SU-DHL-6 (cell line): ENCODE results near the gene FAM114A2.

Source experiments
- H2AFZ ChIP-seq: fragments of 200-600 bp; sonication (generic); 2 replicates; pipeline ENCODE4 v1.6.1; 2014; ENCODE audit warnings: low read depth, mild to moderate bottlenecking, moderate library complexity, mixed read lengths, antibody characterized with exemption, low read length; ENCODE audit not compliant: severe bottlenecking
- H3F3A ChIP-seq: fragments of 200-600 bp; shearing (Covaris generic); 2 replicates; pipeline ENCODE4 v1.6.0; 2016; ENCODE audit warnings: antibody characterized with exemption, mild to moderate bottlenecking; ENCODE audit not compliant: insufficient read depth
- H3K27ac ChIP-seq: fragments of 200-600 bp; sonication (generic); 2 replicates; pipeline ENCODE4 v1.5.1; 2016; ENCODE audit warnings: low read depth, mild to moderate bottlenecking, low read length, moderate library complexity, mixed read lengths
- H3K27me3 ChIP-seq: fragments of 200-600 bp; sonication (generic), shearing (Covaris generic); 2 replicates; pipeline ENCODE4 v1.6.0; 2014; ENCODE audit warnings: mild to moderate bottlenecking, low read length
- H3K36me3 ChIP-seq: fragments of 200-600 bp; sonication (generic); 2 replicates; pipeline ENCODE4 v1.6.1; 2014; ENCODE audit warnings: mild to moderate bottlenecking, low read length, mixed read lengths
- H3K4me2 ChIP-seq: fragments of 300-600, 200-600 bp; shearing (Covaris generic), sonication (generic); 2 replicates; pipeline ENCODE4 v1.6.0; 2014; ENCODE audit warnings: low read length, low read depth, mild to moderate bottlenecking; ENCODE audit not compliant: poor library complexity, severe bottlenecking
- H3K4me3 ChIP-seq: fragments of 200-600 bp; sonication (generic); 2 replicates; pipeline ENCODE4 v1.5.1; 2014; ENCODE audit warnings: antibody characterized with exemption, low read length, mild to moderate bottlenecking, mixed read lengths; ENCODE audit not compliant: insufficient read depth, poor library complexity, severe bottlenecking
- H3K79me2 ChIP-seq: fragments of 200-600 bp; sonication (generic); 2 replicates; pipeline ENCODE4 v1.6.1; 2014; ENCODE audit warnings: mild to moderate bottlenecking, low read length, moderate library complexity; ENCODE audit not compliant: insufficient read depth
- H3K9ac ChIP-seq: fragments of 200-600 bp; sonication (generic); 2 replicates; pipeline ENCODE4 v1.7.0; 2014; ENCODE audit warnings: mild to moderate bottlenecking, low read length
- H3K9me2 ChIP-seq: fragments of 200-600 bp; sonication (generic); replicated peaks from 2 replicates; pipeline ENCODE4 v1.6.1; 2014; ENCODE audit warnings: low read length; ENCODE audit not compliant: insufficient read depth
- H3K9me3 ChIP-seq: fragments of 200-600 bp; sonication (generic); 2 replicates; pipeline ENCODE4 v1.6.1; 2014; ENCODE audit warnings: low read length, mixed read lengths; ENCODE audit not compliant: insufficient read depth
- H4K20me1 ChIP-seq: fragments of 200-600 bp; sonication (generic); 2 replicates; pipeline ENCODE4 v1.6.1; 2014; ENCODE audit warnings: low read depth, mild to moderate bottlenecking, antibody characterized with exemption, low read length, moderate library complexity, mixed read lengths
- CTCF ChIP-seq: fragments of 200-600 bp; sonication (generic); IDR thresholded peaks from one replicate; pipeline ENCODE4 v1.5.1; 2017; ENCODE audit warnings: antibody characterized with exemption, mild to moderate bottlenecking, low read length, moderate library complexity; ENCODE audit not compliant: insufficient read depth, poor library complexity, severe bottlenecking
- EZH2phosphoT487 ChIP-seq: fragments of 200-600 bp; sonication (generic), shearing (Covaris generic); conservative IDR thresholded peaks from 2 replicates; pipeline ENCODE4 v1.6.1; 2018; ENCODE audit warnings: mild to moderate bottlenecking, antibody characterized with exemption, low read length, moderate library complexity, mixed read lengths

Gene FAM114A2

GRCh38 chr5:154038707-154039457, at the start of gene FAM114A2, which contains the start of gene MFAP3:
Gene FAM114A2 (minus strand): TSS chr5:154038910. CDS start chr5:154034953, 3,957 bp downstream.
Gene MFAP3 (plus strand): TSS chr5:154038967. CDS start chr5:154049723, 10,756 bp downstream.
- peak within 1 kb of the TSS; percentile 73 for H3K27ac ChIP-seq
- peak within 1 kb of the TSS; percentile 66 for H3K4me2 ChIP-seq
- no peaks in the 10 kb centered on the region for H3K27me3 ChIP-seq
- H3K9me2 ChIP-seq, result no peaks in the 10 kb centered on the region
- no peaks in the 10 kb centered on the region for H3K36me3 ChIP-seq
- no peak for TF ChIP-seq CTCF
- TF ChIP-seq EZH2phosphoT487, result no peak
- peaks cover 37% of the 10 kb centered on the region for H3K79me2 ChIP-seq
- peak within 1 kb of the TSS; percentile 62 for H3K4me3 ChIP-seq
- peak within 1 kb of the TSS; percentile 77 for H2AFZ ChIP-seq
- H4K20me1 ChIP-seq, result no peaks in the 10 kb centered on the region
- peaks cover 6% of the 10 kb centered on the region; the same call in 1 of the 2 replicates for H3F3A ChIP-seq
- H3K9me3 ChIP-seq, result no peaks in the 10 kb centered on the region
- H3K9ac ChIP-seq, result peak within 1 kb of the TSS; percentile 70

- Histone ChIP-seq H3K27ac (no peak overlapping the region), H3K4me3 (no peak overlapping the region), H3K9me2 (no peaks in the 10 kb centered on the region), H3K27me3 (no peaks in the 10 kb centered on the region), H2AFZ (no peak overlapping the region), H3K9me3 (no peaks in the 10 kb centered on the region), H3K79me2 (no peaks in the 10 kb centered on the region), H4K20me1 (no peaks in the 10 kb centered on the region), H3F3A (no peaks in the 10 kb centered on the region), H3K9ac (no peak overlapping the region), H3K36me3 (no peaks in the 10 kb centered on the region), H3K4me2 (no peak overlapping the region)
- TF ChIP-seq CTCF, result no peak
- no peak for TF ChIP-seq EZH2phosphoT487
These were observed 48.5 kb upstream of the FAM114A2 start for GRCh38 chr5:154087260-154087659.

GRCh38 chr5:154086641-154087040, 47.9 kb upstream of the FAM114A2 start:
- Histone ChIP-seq H3K36me3 (no peaks in the 10 kb centered on the region), H3F3A (no peaks in the 10 kb centered on the region), H3K9me2 (no peaks in the 10 kb centered on the region), H3K27ac (no peak overlapping the region), H3K9ac (no peak overlapping the region), H3K9me3 (no peaks in the 10 kb centered on the region), H3K79me2 (no peaks in the 10 kb centered on the region), H2AFZ (no peak overlapping the region), H3K4me2 (no peak overlapping the region), H4K20me1 (no peaks in the 10 kb centered on the region), H3K4me3 (no peak overlapping the region), H3K27me3 (no peaks in the 10 kb centered on the region)
- TF ChIP-seq EZH2phosphoT487, result no peak
- no peak for TF ChIP-seq CTCF
